ENCODE data around the gene ANXA2R. TPM values are rescaled to one million over a fixed set of nuclear protein-coding genes. Genes with fewer than 3 reads are reported as not detected.
A peak's percentile ranks its signal among the peaks of the same experiment; 100 is the strongest.

The ANXA2R gene
- total and polyA plus RNA-seq, 8 donors, result 1.5 to 2.9 (median 2.1) TPM

GRCh38 chr5:42995360-42995751 lies 44.8 kb downstream of the ANXA2R start:
- H3K27ac ChIP-seq, result peak overlapping the region; percentile 96 to 100
- DNase-seq (no peak), ATAC-seq (no peak)
- TF ChIP-seq CTCF (IDR thresholded peaks at IDR 0.05), result no peak
- H3K4me3 ChIP-seq, result peak overlapping the region; percentile 3 to 54
- H3K4me1 ChIP-seq, result peaks cover 0 to 30% of the 10 kb centered on the region in 2 donors
- intact Hi-C loops (cut with DNase I), result no loop called here
- no peaks in the 10 kb centered on the region for H3K36me3 ChIP-seq
- no peaks in the 10 kb centered on the region for H3K9me3 ChIP-seq
- H3K27me3 ChIP-seq, result peaks cover 68 to 100% of the 10 kb centered on the region in 2 donors

GRCh38 chr5:42994555-42995359 lies 45.4 kb downstream of the ANXA2R start:
- H3K9me3 ChIP-seq, result no peaks in the 10 kb centered on the region
- intact Hi-C loops (cut with DNase I), result no loop called here
- ATAC-seq (peak; percentile 84), DNase-seq (peak; percentile 85 to 91 (median 90))
- no peaks in the 10 kb centered on the region for H3K36me3 ChIP-seq
- TF ChIP-seq CTCF (IDR thresholded peaks at IDR 0.05), result peak; percentile 83 to 88
- H3K27ac ChIP-seq, result peak overlapping the region; percentile 96 to 100
- peak overlapping the region; percentile 3 to 54 for H3K4me3 ChIP-seq
- peaks cover 0 to 30% of the 10 kb centered on the region in 2 donors for H3K4me1 ChIP-seq
- H3K27me3 ChIP-seq, result peaks cover 63 to 100% of the 10 kb centered on the region in 2 donors

- TF ChIP-seq CTCF (IDR thresholded peaks at IDR 0.05), result no peak
- ATAC-seq (no peak), DNase-seq (no peak)
- H3K27ac ChIP-seq, result peak overlapping the region; percentile 96 to 100
- peaks cover 0 to 31% of the 10 kb centered on the region in 2 donors for H3K4me1 ChIP-seq
- no peaks in the 10 kb centered on the region for H3K36me3 ChIP-seq
- peak overlapping the region; percentile 3 to 54 for H3K4me3 ChIP-seq
- H3K27me3 ChIP-seq, result peaks cover 58 to 100% of the 10 kb centered on the region in 2 donors
- H3K9me3 ChIP-seq, result no peaks in the 10 kb centered on the region
- intact Hi-C loops (cut with DNase I), result no loop called here
Observed at GRCh38 chr5:42994246-42994554, 45.9 kb downstream of the ANXA2R start.

- intact Hi-C loops (cut with DNase I), result loop anchor here in 1 of 2 donors (2.0 kb wide), 1 partner anchor 45 kb away; no protein-coding TSS in a partner anchor
- H3K27me3 ChIP-seq, result peaks cover 53 to 98% of the 10 kb centered on the region in 2 donors
- H3K9me3 ChIP-seq, result peaks cover 0 to under 1% of the 10 kb centered on the region in 2 donors
- peaks cover 0 to 33% of the 10 kb centered on the region in 2 donors for H3K4me1 ChIP-seq
- no peak for TF ChIP-seq CTCF (IDR thresholded peaks at IDR 0.05)
- peak overlapping the region; percentile 3 to 54 for H3K4me3 ChIP-seq
- H3K27ac ChIP-seq, result peak overlapping the region; percentile 96 to 100
- ATAC-seq (peak; percentile 12), DNase-seq (peak in 2 of 4 donors; percentile 33 to 44)
- H3K36me3 ChIP-seq, result no peaks in the 10 kb centered on the region
Observed at GRCh38 chr5:42993516-42994245, 46.4 kb downstream of the ANXA2R start.
